ENCODE measurements around the gene RALGAPA1. TPM values are rescaled to one million over a fixed set of nuclear protein-coding genes. Genes with fewer than 3 reads are reported as not detected.

RALGAPA1 gene
- total RNA-seq, 1 donor from 2014 or later, result 19.5 TPM

DNA sequence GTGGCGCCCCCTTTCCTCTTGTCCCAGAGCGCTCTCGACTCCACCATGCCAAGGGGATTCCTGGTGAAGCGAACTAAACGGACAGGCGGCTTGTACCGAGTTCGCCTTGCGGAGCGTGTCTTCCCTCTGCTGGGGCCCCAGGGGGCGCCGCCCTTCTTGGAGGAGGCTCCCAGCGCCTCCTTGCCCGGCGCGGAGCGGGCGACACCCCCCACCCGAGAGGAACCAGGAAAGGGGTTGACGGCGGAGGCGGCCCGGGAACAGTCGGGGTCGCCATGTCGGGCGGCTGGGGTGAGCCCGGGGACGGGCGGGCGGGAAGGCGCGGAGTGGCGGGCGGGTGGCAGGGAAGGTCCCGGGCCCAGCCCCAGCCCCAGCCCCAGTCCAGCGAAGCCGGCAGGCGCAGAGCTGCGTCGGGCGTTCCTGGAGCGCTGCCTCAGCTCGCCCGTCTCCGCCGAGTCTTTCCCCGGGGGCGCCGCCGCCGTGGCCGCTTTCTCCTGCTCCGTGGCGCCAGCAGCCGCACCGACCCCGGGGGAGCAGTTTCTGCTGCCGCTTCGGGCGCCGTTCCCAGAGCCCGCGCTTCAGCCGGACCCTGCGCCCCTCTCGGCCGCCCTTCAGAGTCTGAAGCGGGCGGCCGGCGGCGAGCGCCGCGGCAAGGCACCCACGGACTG lies 274.8 kb downstream of the RALGAPA1 start:
- DNase-seq (ENCODE audit: low read depth), result no peak
- no peak for TF ChIP-seq CTCF (conservative IDR thresholded peaks at IDR 0.05; ENCODE audit: low read depth, low read length)
- peak overlapping the region; percentile 64 for H3K4me3 ChIP-seq (ENCODE audit: low read depth, low read length)

- DNase-seq (ENCODE audit: low read depth), result no peak
- TF ChIP-seq CTCF (conservative IDR thresholded peaks at IDR 0.05; ENCODE audit: low read depth, low read length), result no peak
- peak within 1 kb of the TSS; percentile 64 for H3K4me3 ChIP-seq (ENCODE audit: low read depth, low read length)
Observed at GRCh38 chr14:35533357-35534207, 275.5 kb downstream of the RALGAPA1 start, which contains the start of gene INSM2. Gene INSM2 (plus strand): TSS chr14:35534164. CDS start chr14:35534253, 89 bp downstream.

DNA sequence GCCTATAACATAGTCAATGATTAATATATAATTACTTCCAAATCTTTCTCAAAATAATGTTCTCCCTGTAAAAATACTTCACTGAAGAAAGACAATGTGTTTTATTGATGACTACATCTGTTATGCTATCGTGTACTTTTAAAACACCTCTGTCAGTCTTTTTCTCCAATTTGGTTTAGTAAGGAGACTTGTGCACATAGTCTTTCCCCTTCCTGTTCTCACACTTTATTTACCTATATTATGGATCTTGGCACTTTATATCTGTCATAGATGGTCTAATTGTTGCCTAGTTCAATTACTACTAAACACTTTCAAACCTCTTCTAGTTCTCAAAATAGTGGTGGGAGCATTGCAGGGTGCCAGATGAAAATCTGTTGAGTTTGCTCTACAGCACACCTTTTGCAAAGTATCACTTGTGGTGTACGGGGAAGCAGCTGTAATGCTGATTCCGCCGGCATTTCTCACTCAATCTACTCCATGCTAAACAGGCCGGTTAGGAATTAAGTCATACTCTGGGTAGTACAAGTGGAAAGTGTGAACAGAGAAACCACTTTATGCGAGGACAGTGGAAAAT lies 276.2 kb downstream of the RALGAPA1 start:
- no peak for DNase-seq (ENCODE audit: low read depth)
- TF ChIP-seq CTCF (conservative IDR thresholded peaks at IDR 0.05; ENCODE audit: low read depth, low read length), result no peak
- peak overlapping the region; percentile 64 for H3K4me3 ChIP-seq (ENCODE audit: low read depth, low read length)

DNA sequence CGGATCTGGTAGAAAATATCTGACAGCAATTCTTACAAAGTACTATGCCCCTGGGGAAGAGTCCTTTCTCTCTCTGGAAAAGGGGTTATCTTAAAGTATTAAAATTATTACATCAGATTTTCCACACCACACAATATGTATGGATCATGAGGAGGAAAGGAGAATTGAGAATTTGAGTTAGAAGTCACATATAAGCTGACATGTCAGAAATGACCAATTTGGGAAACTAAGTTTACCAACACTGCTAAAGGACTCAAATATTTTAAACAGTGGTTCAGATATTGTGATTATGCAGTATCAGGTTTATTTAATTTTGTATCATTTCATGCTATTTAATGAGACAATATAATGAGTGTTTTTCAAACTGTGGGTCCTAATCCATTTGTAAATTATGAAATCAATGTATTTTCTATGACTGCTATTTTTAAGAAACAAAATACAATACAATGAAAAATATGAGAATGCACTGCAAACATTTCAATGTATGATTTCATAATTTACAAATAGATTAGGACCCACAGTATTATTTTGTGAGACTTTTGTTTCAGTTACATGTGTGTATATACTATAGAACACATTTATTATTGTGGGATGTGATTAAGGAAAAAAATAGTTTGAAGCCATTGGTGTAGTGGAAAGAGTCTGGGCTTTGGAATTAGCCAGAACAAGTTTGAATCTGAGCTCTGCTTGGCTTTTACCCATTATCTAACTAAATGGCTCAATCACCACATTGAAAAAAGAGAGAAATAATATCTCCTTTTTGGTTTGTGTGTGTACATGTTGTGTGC lies 276.9 kb downstream of the RALGAPA1 start:
- no peak for DNase-seq (ENCODE audit: low read depth)
- H3K4me3 ChIP-seq (ENCODE audit: low read depth, low read length), result no peak overlapping the region
- no peak for TF ChIP-seq CTCF (conservative IDR thresholded peaks at IDR 0.05; ENCODE audit: low read depth, low read length)

DNA sequence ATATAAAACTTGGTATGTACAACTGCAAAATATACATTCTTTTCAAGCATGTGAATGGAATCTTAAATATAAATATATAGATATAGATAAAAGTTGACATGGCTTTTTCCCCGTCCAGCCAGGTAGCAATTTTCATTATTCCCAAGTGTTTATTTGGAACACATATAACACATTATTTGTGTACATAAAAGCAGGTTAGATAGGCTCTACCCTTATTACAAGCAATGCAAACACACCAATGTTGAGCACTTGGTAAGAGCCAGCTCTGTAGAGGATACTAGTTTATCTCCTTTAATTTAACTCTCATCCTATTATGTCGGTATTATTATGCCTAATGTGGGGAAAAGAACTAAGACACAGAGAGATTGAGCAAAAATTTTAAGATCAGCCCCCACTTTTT lies 282.1 kb downstream of the RALGAPA1 start:
- TF ChIP-seq CTCF (conservative IDR thresholded peaks at IDR 0.05; ENCODE audit: low read depth, low read length), result no peak
- no peak overlapping the region for H3K4me3 ChIP-seq (ENCODE audit: low read depth, low read length)
- DNase-seq (ENCODE audit: low read depth), result no peak

- no peak for TF ChIP-seq CTCF (conservative IDR thresholded peaks at IDR 0.05; ENCODE audit: low read depth, low read length)
- no peak overlapping the region for H3K4me3 ChIP-seq (ENCODE audit: low read depth, low read length)
- DNase-seq (ENCODE audit: low read depth), result no peak
Observed at GRCh38 chr14:35525695-35526094, 283.4 kb downstream of the RALGAPA1 start.
